ENCODE results near the gene VEPH1.

VEPH1 gene

DNA sequence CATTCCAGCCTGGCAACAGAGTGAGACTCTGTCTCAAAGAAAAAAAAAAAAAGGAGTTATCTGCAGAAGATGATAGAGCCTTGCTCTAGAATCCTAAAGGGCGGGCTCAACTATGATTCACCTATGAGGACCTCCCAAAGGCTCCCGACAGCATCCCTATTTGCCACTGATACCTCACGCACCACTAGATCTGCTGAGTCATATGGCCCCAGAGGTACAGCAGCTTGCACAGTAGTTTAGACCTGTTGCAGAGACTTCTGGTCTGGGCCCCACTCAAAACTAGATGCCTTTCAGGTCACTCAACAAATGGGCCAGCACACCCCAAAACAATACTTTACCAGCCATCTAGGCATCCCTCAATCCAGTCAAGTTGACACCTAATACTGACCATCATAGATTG lies 104.6 kb downstream of the VEPH1 start:
- no peak overlapping the region for H3K4me3 ChIP-seq (ENCODE audit: low read depth in 1 of 2, low read length in 1 of 2)
- TF ChIP-seq, protein P1, sequence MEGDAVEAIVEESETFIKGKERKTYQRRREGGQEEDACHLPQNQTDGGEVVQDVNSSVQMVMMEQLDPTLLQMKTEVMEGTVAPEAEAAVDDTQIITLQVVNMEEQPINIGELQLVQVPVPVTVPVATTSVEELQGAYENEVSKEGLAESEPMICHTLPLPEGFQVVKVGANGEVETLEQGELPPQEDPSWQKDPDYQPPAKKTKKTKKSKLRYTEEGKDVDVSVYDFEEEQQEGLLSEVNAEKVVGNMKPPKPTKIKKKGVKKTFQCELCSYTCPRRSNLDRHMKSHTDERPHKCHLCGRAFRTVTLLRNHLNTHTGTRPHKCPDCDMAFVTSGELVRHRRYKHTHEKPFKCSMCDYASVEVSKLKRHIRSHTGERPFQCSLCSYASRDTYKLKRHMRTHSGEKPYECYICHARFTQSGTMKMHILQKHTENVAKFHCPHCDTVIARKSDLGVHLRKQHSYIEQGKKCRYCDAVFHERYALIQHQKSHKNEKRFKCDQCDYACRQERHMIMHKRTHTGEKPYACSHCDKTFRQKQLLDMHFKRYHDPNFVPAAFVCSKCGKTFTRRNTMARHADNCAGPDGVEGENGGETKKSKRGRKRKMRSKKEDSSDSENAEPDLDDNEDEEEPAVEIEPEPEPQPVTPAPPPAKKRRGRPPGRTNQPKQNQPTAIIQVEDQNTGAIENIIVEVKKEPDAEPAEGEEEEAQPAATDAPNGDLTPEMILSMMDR (IDR thresholded peaks at IDR 0.05) = no peak

DNA sequence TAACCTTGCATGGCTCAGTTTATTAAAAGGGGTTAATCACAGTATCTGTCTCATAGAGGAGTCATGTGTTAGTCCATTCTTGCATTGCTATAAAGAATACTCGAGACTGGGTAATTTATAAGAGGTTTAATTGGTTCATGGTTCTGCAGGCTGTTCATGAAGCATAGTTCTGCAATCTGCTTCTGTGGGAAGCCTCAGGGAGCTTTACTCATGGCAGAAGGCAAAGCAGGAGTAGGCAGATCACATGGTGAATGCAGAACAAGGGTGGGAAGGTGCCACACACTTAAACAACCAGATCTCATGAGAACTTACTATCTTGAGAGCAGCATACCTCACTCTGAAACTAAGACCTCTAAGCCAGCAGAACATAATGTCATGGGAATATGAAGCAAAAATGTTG lies 108.8 kb downstream of the VEPH1 start:
- Histone ChIP-seq H3K27me3 (no peaks in the 10 kb centered on the region), H3K4me1 (ENCODE audit: control insufficient read depth in 1 of 2, insufficient read depth in 1 of 2, low read depth in 1 of 2, low read length in 1 of 2) (no peaks in the 10 kb centered on the region), H3K27ac (no peak overlapping the region), H3K36me3 (no peaks in the 10 kb centered on the region), H3K9me3 (no peaks in the 10 kb centered on the region), H3K4me3 (ENCODE audit: low read depth in 1 of 2, low read length in 1 of 2) (no peak overlapping the region)
- TF ChIP-seq, protein P1 (IDR thresholded peaks at IDR 0.05) = no peak

More for the DNA sequence above, 104.6 kb downstream of the VEPH1 start:
- Histone ChIP-seq H3K27me3 (no peaks in the 10 kb centered on the region), H3K9me3 (no peaks in the 10 kb centered on the region), H3K4me1 (ENCODE audit: control insufficient read depth in 1 of 2, insufficient read depth in 1 of 2, low read depth in 1 of 2, low read length in 1 of 2) (peaks cover 3 to 6% of the 10 kb centered on the region in 2 experiments), H3K27ac (no peak overlapping the region), H3K36me3 (no peaks in the 10 kb centered on the region)

DNA sequence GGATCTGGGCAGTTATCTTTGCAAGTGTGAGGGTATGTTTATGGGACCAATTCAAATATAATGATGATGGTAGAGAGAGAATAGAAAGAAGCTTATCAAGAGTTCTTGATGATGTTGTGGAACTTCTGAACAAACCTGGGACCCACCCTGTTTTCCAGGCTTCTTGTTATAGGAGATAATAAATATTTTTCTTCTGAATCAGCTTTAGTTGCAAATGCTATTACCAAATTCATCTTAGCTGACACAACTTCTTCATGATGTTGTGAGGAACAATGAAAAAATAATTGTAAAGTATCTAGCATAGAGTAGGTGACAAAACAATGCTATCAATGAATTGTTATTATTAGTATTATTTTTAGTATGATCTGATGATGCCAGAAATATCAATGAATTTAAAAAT lies 110.1 kb downstream of the VEPH1 start:
- Histone ChIP-seq H3K36me3 (no peaks in the 10 kb centered on the region), H3K4me1 (ENCODE audit: control insufficient read depth in 1 of 2, insufficient read depth in 1 of 2, low read depth in 1 of 2, low read length in 1 of 2) (no peaks in the 10 kb centered on the region), H3K4me3 (ENCODE audit: low read depth in 1 of 2, low read length in 1 of 2) (no peak overlapping the region), H3K27ac (no peak overlapping the region), H3K9me3 (no peaks in the 10 kb centered on the region), H3K27me3 (no peaks in the 10 kb centered on the region)
- TF ChIP-seq, protein P1 (IDR thresholded peaks at IDR 0.05) = no peak

DNA sequence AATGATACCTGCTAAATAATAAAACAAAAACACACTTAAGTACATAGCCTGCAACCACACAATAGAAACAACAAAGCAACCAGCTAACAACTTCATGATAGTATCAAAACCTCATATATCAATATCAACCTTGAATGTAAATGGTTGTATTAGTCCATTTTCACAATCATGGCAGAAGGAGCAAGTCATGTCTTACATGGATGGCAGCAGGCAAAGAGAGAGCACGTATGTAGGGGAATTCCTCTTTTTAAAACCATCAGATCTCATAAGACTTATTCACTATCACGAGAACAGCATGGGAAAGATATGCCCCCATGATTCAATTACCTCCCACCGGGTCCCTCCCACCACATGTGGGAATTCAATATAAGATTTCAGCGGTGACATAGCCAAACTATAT lies 111.1 kb downstream of the VEPH1 start:
- no peak overlapping the region for H3K4me3 ChIP-seq (ENCODE audit: low read depth in 1 of 2, low read length in 1 of 2)
- H3K27me3 ChIP-seq = no peaks in the 10 kb centered on the region
- H3K4me1 ChIP-seq (ENCODE audit: control insufficient read depth in 1 of 2, insufficient read depth in 1 of 2, low read depth in 1 of 2, low read length in 1 of 2) = no peaks in the 10 kb centered on the region
- TF ChIP-seq, protein P1 (IDR thresholded peaks at IDR 0.05) = no peak
- H3K27ac ChIP-seq = no peak overlapping the region
- no peaks in the 10 kb centered on the region for H3K36me3 ChIP-seq
- H3K9me3 ChIP-seq = no peaks in the 10 kb centered on the region

DNA sequence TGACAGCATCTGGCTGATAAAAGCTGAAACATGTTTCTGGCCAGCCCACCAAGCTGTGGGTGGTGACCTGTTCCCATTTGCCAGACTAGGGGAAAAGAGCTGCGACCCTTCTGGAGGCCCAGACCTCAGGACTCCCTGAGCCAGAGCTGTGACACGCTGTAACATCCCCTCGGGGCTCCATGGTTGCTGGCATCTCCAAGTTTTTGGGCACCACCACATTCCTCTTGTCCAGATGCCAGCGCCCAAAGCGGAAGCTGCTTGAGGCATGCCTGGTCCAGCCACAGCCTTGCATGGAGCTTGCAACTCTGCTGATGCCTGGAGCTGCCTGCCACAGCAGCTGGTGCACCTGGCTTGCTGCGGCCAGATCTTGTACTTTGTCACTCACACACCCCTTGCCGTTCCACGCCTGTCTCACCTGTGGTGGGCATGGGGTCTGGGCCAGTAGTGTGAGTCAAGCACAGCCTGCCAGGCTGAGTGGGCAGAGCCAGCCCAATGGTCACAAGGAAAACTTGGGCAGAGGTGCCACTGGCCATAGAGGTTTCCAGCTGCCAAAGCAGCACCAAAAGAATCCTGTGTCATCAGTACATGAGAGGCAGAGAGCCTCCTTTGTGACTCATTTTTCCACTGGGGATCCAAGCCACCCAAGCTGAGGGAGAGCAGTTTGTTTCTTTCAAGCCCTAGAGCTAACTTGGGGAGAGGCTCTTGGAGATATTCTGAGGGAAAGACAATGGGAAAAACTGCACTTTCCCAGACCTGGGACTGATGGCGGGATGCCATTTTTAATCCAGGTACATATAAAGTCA lies 112.3 kb downstream of the VEPH1 start:
- H3K4me3 ChIP-seq (ENCODE audit: low read depth in 1 of 2, low read length in 1 of 2) = no peak overlapping the region
- no peaks in the 10 kb centered on the region for H3K36me3 ChIP-seq
- TF ChIP-seq, protein P1 (IDR thresholded peaks at IDR 0.05) = no peak
- H3K9me3 ChIP-seq = no peaks in the 10 kb centered on the region
- H3K27me3 ChIP-seq = no peaks in the 10 kb centered on the region
- no peak overlapping the region for H3K27ac ChIP-seq
- no peaks in the 10 kb centered on the region for H3K4me1 ChIP-seq (ENCODE audit: control insufficient read depth in 1 of 2, insufficient read depth in 1 of 2, low read depth in 1 of 2, low read length in 1 of 2)

Data from neutrophil (primary cell).